ENCODE measurements around the gene SPATA31C1.

SPATA31C1 gene

GRCh38 chr9:87957839-87958238 lies 40.1 kb downstream of the SPATA31C1 start:
- no peak overlapping the region for H2AFZ ChIP-seq (ENCODE audit: low read depth, low read length)
- H3K27ac ChIP-seq (ENCODE audit: low read length): no peak overlapping the region
- H3K36me3 ChIP-seq (ENCODE audit: insufficient read depth, low read length): no peaks in the 10 kb centered on the region
- H3K9ac ChIP-seq (ENCODE audit: low read depth, low read length): no peak overlapping the region
- TF ChIP-seq CTCF (IDR thresholded peaks at IDR 0.05; ENCODE audit: borderline replicate concordance, extremely low read depth, low read length, poor library complexity, severe bottlenecking): no peak
- TF ChIP-seq EZH2 (IDR thresholded peaks at IDR 0.05; ENCODE audit: borderline replicate concordance, low read depth, low read length, severe bottlenecking): no peak
- no peak overlapping the region for H3K4me3 ChIP-seq (ENCODE audit: low read depth in 1 of 2, low read length in 2 of 2)
- H3K4me2 ChIP-seq (ENCODE audit: insufficient read depth, low read length): no peak overlapping the region
- no peaks in the 10 kb centered on the region for H3K9me3 ChIP-seq (ENCODE audit: insufficient read depth, low read length, severe bottlenecking)
- ATAC-seq (ENCODE audit: insufficient read depth, low read depth): no peak
- no peaks in the 10 kb centered on the region for H4K20me1 ChIP-seq (ENCODE audit: insufficient read depth, low read length)
- no peaks in the 10 kb centered on the region for H3K79me2 ChIP-seq (ENCODE audit: insufficient read depth, low read length)
- no peaks in the 10 kb centered on the region for H3K4me1 ChIP-seq (ENCODE audit: insufficient read depth, low read length)
- DNase-seq: no peak
- H3K27me3 ChIP-seq (ENCODE audit: insufficient read depth, low read length, poor library complexity): no peaks in the 10 kb centered on the region

- Histone ChIP-seq H4K20me1 (ENCODE audit: insufficient read depth, low read length) (no peaks in the 10 kb centered on the region), H2AFZ (ENCODE audit: low read depth, low read length) (no peak overlapping the region), H3K27ac (ENCODE audit: low read length) (no peak overlapping the region), H3K4me2 (ENCODE audit: insufficient read depth, low read length) (no peak overlapping the region), H3K9ac (ENCODE audit: low read depth, low read length) (no peak overlapping the region), H3K4me3 (ENCODE audit: low read depth in 1 of 2, low read length in 2 of 2) (no peak overlapping the region), H3K27me3 (ENCODE audit: insufficient read depth, low read length, poor library complexity) (no peaks in the 10 kb centered on the region), H3K79me2 (ENCODE audit: insufficient read depth, low read length) (no peaks in the 10 kb centered on the region), H3K4me1 (ENCODE audit: insufficient read depth, low read length) (no peaks in the 10 kb centered on the region), H3K9me3 (ENCODE audit: insufficient read depth, low read length, severe bottlenecking) (no peaks in the 10 kb centered on the region), H3K36me3 (ENCODE audit: insufficient read depth, low read length) (no peaks in the 10 kb centered on the region)
- DNase-seq (no peak), ATAC-seq (ENCODE audit: insufficient read depth, low read depth) (no peak)
- TF ChIP-seq CTCF (IDR thresholded peaks at IDR 0.05; ENCODE audit: borderline replicate concordance, extremely low read depth, low read length, poor library complexity, severe bottlenecking) (no peak), EZH2 (IDR thresholded peaks at IDR 0.05; ENCODE audit: borderline replicate concordance, low read depth, low read length, severe bottlenecking) (no peak)
Measured at GRCh38 chr9:87958591-87958990, 40.8 kb downstream of the SPATA31C1 start.

- Histone ChIP-seq H4K20me1 (ENCODE audit: insufficient read depth, low read length) (no peaks in the 10 kb centered on the region), H3K79me2 (ENCODE audit: insufficient read depth, low read length) (no peaks in the 10 kb centered on the region), H3K4me2 (ENCODE audit: insufficient read depth, low read length) (no peak overlapping the region), H3K9ac (ENCODE audit: low read depth, low read length) (no peak overlapping the region), H3K36me3 (ENCODE audit: insufficient read depth, low read length) (no peaks in the 10 kb centered on the region), H3K4me3 (ENCODE audit: low read depth in 1 of 2, low read length in 2 of 2) (no peak overlapping the region), H3K4me1 (ENCODE audit: insufficient read depth, low read length) (no peaks in the 10 kb centered on the region), H3K27me3 (ENCODE audit: insufficient read depth, low read length, poor library complexity) (no peaks in the 10 kb centered on the region), H3K27ac (ENCODE audit: low read length) (no peak overlapping the region), H2AFZ (ENCODE audit: low read depth, low read length) (no peak overlapping the region), H3K9me3 (ENCODE audit: insufficient read depth, low read length, severe bottlenecking) (no peaks in the 10 kb centered on the region)
- DNase-seq: no peak
- ATAC-seq (ENCODE audit: insufficient read depth, low read depth): no peak
- TF ChIP-seq EZH2 (IDR thresholded peaks at IDR 0.05; ENCODE audit: borderline replicate concordance, low read depth, low read length, severe bottlenecking): no peak
- TF ChIP-seq CTCF (IDR thresholded peaks at IDR 0.05; ENCODE audit: borderline replicate concordance, extremely low read depth, low read length, poor library complexity, severe bottlenecking): no peak
Measured at GRCh38 chr9:87959916-87960581, 42.3 kb downstream of the SPATA31C1 start.
